Esophagus muscularis mucosa (tissue), 4 donors: Measurements from ENCODE around the gene ACTR10. TPM values are rescaled to one million over a fixed set of nuclear protein-coding genes. Genes with fewer than 3 reads are reported as not detected.

Experiments
- DNase-seq: peaks from one replicate; pipeline ENCODE4 v3.0.0-alpha.2; 2017; ENCODE audit errors: extremely low spot score
- H3K27ac ChIP-seq, 4 donors: fragments of 200-600 bp; sonication (generic); replicated peaks in 1 of 4; 1 replicate in 3 of 4; 2 replicates in 1 of 4; pipeline ENCODE4 v1.5.1; 2016 to 2019; ENCODE audit warnings: mild to moderate bottlenecking in 1 of 4
- H3K27me3 ChIP-seq, 4 donors: fragments of 200-600 bp; sonication (generic); one replicate each; pipeline versions ENCODE4 v1.5.1 to v1.6.0; 2016 to 2019
- H3K36me3 ChIP-seq, 4 donors: fragments of 200-600 bp; sonication (generic); one replicate each; pipeline ENCODE4 v1.5.1; 2016 to 2019
- H3K4me1 ChIP-seq, 4 donors: fragments of 200-600 bp; sonication (generic); one replicate each; pipeline ENCODE4 v1.5.1; 2016 to 2019
- H3K4me3 ChIP-seq, 4 donors: fragments of 200-600 bp; sonication (generic); 1 replicate in 2 of 4; 2 replicates in 2 of 4; pipeline ENCODE4 v1.5.1; 2016 to 2019; ENCODE audit warnings: mild to moderate bottlenecking in 4 of 4, moderate library complexity in 1 of 4
- H3K9me3 ChIP-seq, 4 donors: fragments of 200-600 bp; sonication (generic); 1 replicate in 3 of 4; 2 replicates in 1 of 4; pipeline ENCODE4 v1.5.1; 2016 to 2019
- CTCF ChIP-seq, 3 experiments: fragments of 200-600 bp in 2 of 3; fragments of 450-650 bp in 1 of 3; sonication (generic) in 2 of 3; IDR thresholded peaks; one replicate each; pipeline ENCODE4 v1.5.1; 2017 to 2019; ENCODE audit warnings: antibody characterized with exemption in 3 of 3, mild to moderate bottlenecking in 2 of 3, moderate library complexity in 1 of 3
- EP300 ChIP-seq: sonication (generic); formaldehyde crosslinking; IDR thresholded peaks from one replicate; pipeline ENCODE4 v1.6.1; 2017; ENCODE audit warnings: antibody characterized with exemption
- POLR2A ChIP-seq: fragments of 450-650 bp; IDR thresholded peaks from one replicate; pipeline ENCODE4 v1.6.1; 2017; ENCODE audit warnings: antibody characterized with exemption, moderate library complexity, mild to moderate bottlenecking, low read depth
- POLR2AphosphoS5 ChIP-seq, 2 donors: sonication (generic); formaldehyde crosslinking; IDR thresholded peaks; one replicate each; pipeline ENCODE4 v1.6.1; 2017; ENCODE audit warnings: antibody characterized with exemption in 2 of 2
- WGBS: methylation state at CpG from one replicate; pipeline ENCODE4 v1.1.5; 2018; 5-methylcytosine and 5-hydroxymethylcytosine counted together
- intact Hi-C: fragments of 100-400 bp; cut with DNase I; formaldehyde crosslinking; loops from one replicate; pipeline ENCODE4 v1.15.1; 2023
- total RNA-seq, 4 donors: library from RNA; depleted of rRNA; stranded (reverse); fragments of >200 nt; gene quantifications; one replicate each; pipeline versions ENCODE4 v1.1.0 to v1.2.1, GENCODE V29; 2016

The ACTR10 gene
- total RNA-seq, 4 donors from 2014 or later = 47.9 to 75.7 (median 60.5) TPM

- DNase-seq = no peak
- no peaks in the 10 kb centered on the region for H3K9me3 ChIP-seq
- intact Hi-C loops = no loop called here
- H3K27ac ChIP-seq = no peak overlapping the region
- no peaks in the 10 kb centered on the region for H3K4me1 ChIP-seq
- no peak overlapping the region for H3K4me3 ChIP-seq
- no peaks in the 10 kb centered on the region for H3K27me3 ChIP-seq
- no peaks in the 10 kb centered on the region for H3K36me3 ChIP-seq
- TF ChIP-seq EP300 (no peak), CTCF (IDR thresholded peaks at IDR 0.05) (no peak), POLR2A (no peak), POLR2AphosphoS5 (IDR thresholded peaks at IDR 0.05) (no peak)
Measured at GRCh38 chr14:58160561-58160960, 39.4 kb upstream of the ACTR10 start.

GRCh38 chr14:58166005-58166983 lies 33.7 kb upstream of the ACTR10 start:
- TF ChIP-seq CTCF (IDR thresholded peaks at IDR 0.05) (peak; percentile 68 to 90 (median 80)), EP300 (no peak), POLR2A (no peak), POLR2AphosphoS5 (IDR thresholded peaks at IDR 0.05) (peak in 1 of 2 donors; percentile 37)
- intact Hi-C loops = loop anchor here (1.0 kb wide), 1 partner anchor 58 kb away; no protein-coding TSS in a partner anchor

GRCh38 chr14:58167057-58167456 lies 32.9 kb upstream of the ACTR10 start:
- TF ChIP-seq POLR2A (no peak), CTCF (IDR thresholded peaks at IDR 0.05) (no peak), EP300 (no peak), POLR2AphosphoS5 (IDR thresholded peaks at IDR 0.05) (no peak)
- intact Hi-C loops = no loop called here
- no peaks in the 10 kb centered on the region for H3K36me3 ChIP-seq
- no peak overlapping the region for H3K4me3 ChIP-seq
- no peak for DNase-seq
- no peaks in the 10 kb centered on the region for H3K9me3 ChIP-seq
- no peaks in the 10 kb centered on the region for H3K27me3 ChIP-seq
- no peak overlapping the region for H3K27ac ChIP-seq
- WGBS = 54% methylated on average over 1 of the region's 1 CpG
- H3K4me1 ChIP-seq = peaks cover 0 to 13% (median 0%) of the 10 kb centered on the region in 4 donors

More at GRCh38 chr14:58166005-58166983, 33.7 kb upstream of the ACTR10 start:
- peak; percentile 93 for DNase-seq
- WGBS = 33% methylated on average over 10 of the region's 10 CpGs
- H3K4me1 ChIP-seq = peaks cover 0 to 13% (median 0%) of the 10 kb centered on the region in 4 donors
- H3K27me3 ChIP-seq = no peaks in the 10 kb centered on the region
- H3K9me3 ChIP-seq = no peaks in the 10 kb centered on the region
- no peaks in the 10 kb centered on the region for H3K36me3 ChIP-seq
- H3K27ac ChIP-seq = no peak overlapping the region
- H3K4me3 ChIP-seq = no peak overlapping the region

- Histone ChIP-seq H3K27me3 (no peaks in the 10 kb centered on the region), H3K36me3 (no peaks in the 10 kb centered on the region), H3K9me3 (no peaks in the 10 kb centered on the region), H3K4me3 (no peak overlapping the region), H3K27ac (no peak overlapping the region), H3K4me1 (peaks cover 0 to 13% (median 0%) of the 10 kb centered on the region in 4 donors)
- no peak for DNase-seq
- 87% methylated on average over 5 of the region's 5 CpGs for WGBS
- TF ChIP-seq POLR2AphosphoS5 (IDR thresholded peaks at IDR 0.05) (no peak), EP300 (no peak), CTCF (IDR thresholded peaks at IDR 0.05) (no peak), POLR2A (no peak)
- intact Hi-C loops = no loop called here
Measured at GRCh38 chr14:58167891-58168290, 32.1 kb upstream of the ACTR10 start.
